GM18909 (cell line): ENCODE results near the gene BECN2.

ENCODE experiments used
- ATAC-seq: cut with Tn5 transposase; IDR thresholded peaks from one replicate; pipeline ENCODE4 v1.9.1; 2021; ENCODE audit warnings: mild to moderate bottlenecking; ENCODE audit not compliant: unreplicated experiment, poor library complexity

The BECN2 gene, protein sequence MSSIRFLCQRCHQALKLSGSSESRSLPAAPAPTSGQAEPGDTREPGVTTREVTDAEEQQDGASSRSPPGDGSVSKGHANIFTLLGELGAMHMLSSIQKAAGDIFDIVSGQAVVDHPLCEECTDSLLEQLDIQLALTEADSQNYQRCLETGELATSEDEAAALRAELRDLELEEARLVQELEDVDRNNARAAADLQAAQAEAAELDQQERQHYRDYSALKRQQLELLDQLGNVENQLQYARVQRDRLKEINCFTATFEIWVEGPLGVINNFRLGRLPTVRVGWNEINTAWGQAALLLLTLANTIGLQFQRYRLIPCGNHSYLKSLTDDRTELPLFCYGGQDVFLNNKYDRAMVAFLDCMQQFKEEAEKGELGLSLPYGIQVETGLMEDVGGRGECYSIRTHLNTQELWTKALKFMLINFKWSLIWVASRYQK

DNA sequence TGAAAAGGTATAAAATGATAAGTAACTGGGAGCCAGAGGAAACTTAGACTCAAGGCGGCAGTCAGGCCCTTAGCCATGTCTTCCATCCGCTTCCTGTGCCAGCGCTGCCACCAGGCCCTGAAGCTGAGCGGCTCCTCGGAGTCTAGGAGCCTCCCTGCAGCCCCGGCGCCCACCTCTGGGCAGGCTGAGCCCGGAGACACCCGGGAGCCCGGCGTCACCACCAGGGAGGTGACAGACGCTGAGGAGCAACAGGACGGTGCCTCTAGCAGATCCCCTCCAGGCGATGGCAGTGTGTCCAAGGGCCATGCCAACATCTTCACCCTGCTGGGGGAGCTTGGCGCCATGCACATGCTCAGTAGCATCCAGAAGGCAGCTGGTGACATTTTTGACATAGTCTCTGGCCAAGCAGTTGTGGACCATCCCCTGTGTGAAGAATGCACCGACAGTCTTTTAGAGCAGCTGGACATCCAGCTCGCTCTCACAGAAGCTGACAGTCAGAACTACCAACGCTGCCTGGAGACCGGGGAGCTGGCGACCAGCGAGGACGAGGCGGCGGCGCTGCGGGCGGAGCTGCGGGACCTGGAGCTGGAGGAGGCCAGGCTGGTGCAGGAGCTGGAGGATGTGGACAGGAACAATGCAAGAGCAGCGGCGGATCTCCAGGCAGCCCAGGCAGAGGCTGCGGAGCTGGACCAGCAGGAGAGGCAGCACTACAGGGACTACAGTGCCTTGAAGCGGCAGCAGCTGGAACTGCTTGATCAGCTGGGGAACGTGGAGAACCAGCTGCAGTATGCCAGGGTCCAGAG, at the start of gene BECN2:
BECN2 (plus strand) TSS at position 76 of the 803 bp plus-strand sequence; CDS start at position 76, 0 bp downstream.
- ATAC-seq: no peak

DNA sequence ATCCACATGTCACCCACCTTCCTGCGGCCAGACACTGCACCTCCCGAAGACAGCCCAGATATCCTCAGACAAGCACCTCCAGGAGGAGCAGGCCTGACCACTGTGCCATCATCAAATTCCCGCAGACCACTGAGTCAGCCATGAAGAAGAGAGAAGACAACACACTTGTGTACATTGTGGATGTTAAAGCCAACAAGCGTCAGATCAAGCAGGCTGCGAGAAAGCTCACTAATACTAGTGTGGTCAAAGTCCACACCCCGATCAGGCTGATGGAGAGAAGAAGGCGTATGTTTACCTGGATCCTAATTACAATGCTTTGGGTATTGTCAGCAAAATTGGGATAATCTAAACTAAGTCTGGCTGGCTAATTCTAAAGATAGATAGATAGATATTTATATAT, 41.4 kb upstream of the BECN2 start:
- no peak for ATAC-seq

DNA sequence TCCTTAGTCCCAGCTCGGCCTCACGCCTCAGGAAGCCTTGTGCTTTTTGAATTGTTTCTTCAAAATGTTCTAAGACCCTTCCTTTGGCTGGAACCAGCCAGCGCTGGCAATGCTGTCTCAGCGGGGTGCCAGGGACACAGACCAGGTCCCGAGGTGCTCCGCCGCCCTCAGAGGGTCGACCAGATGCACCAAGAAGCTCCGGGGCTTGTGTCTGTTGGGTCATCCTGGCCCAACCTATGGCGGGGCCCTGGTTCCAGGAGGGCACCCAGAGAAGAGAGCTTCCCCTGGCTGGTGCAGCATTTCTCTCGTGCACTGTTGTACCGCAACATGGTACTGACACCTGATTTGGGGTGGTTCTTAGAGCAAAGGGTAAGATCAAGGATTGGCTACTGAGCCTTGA, 40.1 kb upstream of the BECN2 start:
- ATAC-seq: no peak

DNA sequence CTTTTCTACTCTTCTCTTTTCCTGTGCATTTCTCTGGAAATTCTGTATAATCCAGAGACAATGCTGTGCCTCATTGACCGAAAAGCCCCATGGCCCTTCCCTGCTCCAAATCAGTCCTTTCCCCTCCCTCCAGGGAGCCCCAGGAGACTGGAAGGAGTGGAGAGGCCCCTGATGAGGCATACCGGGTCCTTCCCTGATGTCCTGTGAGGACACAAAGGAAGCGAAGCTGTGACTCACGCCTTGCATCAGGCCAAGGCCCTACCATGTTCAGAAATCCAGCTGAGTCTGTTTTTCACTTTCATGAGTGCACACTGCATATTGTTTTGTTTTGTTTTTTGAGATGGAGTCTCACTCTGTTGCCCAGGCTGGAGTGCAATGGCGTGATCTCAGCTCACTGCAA, 38.7 kb upstream of the BECN2 start:
- no peak for ATAC-seq

DNA sequence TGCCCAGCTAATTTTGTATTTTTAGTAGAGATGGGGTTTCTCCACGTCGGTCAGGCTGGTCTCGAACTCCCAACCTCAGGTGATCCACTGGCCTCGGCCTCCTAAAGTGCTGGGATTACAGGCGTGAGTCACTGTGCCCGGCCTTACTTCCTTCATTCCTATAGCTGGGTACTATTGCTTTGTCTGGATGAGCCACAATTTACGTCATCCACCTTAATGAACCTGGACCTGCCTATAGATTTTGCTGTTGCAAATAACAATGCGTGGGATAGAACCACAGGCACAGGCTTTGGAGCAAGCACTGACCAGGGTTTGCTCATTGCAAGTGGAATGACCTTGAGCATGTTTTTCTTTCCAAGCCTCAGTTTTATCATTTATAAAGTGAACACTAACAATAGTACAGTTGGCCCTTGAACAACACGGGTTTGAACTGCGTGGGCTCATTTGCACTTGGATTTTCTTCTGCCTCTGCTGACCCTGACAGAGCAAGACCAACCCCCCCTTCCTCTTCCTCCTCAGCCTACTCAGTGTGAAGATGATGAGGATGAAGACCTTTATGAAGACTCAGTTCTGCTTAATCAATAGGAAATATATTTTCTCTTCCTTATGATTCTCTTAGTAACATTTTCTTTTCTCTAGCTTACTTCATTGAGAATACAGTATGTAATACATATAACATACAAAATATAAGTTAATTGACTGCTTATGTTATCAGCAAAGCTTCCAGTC, 33.3 kb upstream of the BECN2 start:
- no peak for ATAC-seq

DNA sequence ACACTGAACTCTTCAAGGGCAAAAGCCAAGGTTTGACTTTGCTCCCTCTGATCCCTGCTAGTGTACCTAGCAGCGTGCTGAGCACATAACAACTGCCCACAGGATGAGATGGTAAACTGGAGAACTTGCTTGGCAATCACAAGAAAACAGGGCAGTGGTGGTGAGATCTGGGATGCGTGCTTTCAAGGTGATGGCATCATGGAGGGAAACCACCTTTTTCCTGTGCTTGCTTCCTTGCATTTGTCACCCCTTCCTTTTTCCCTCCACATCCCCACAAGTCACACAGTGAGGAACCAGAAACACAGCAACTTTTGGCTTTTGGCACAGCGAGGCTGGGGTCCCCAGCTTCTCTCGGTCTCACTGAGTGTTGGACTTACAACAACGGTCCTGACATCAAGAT, 31.4 kb upstream of the BECN2 start:
- ATAC-seq: no peak

DNA sequence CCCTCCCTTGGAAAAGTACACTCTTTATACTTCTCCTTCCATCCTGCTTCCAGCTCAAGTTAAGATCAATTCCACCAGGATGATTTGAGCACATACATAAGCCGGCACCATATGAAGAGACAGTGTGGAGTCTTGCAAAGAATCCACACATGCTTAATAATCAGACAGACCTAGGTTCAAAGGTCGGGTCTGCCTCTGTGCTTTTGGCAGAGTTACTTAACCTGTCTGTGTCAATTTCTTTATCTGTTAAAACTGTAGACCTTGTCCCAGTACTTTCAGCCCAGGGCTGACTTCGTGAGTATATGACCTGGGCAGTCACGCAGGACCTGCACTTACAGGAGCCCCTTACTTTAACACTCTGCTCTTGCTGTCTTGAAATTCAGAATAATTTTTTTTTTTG, 30.2 kb upstream of the BECN2 start:
- ATAC-seq: no peak

DNA sequence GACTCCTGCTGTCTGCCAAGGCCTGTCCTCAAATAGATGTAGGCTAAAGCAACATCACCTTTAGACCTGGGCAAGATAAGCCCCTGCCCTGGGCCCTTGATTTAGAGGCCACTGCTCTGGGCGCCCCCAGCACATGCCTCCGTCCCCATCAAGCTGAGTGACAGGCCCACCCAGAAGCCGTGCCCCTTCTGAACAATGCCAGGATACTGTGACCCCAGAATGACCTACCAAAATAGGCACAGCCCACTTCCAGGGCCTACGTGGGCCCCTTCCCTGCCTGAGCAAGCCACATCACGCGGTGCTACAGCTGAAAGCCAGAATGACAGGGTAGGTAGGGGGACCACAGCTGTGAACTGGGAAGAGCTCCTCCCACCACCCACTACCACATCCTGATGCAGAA, 24.7 kb upstream of the BECN2 start:
- no peak for ATAC-seq

DNA sequence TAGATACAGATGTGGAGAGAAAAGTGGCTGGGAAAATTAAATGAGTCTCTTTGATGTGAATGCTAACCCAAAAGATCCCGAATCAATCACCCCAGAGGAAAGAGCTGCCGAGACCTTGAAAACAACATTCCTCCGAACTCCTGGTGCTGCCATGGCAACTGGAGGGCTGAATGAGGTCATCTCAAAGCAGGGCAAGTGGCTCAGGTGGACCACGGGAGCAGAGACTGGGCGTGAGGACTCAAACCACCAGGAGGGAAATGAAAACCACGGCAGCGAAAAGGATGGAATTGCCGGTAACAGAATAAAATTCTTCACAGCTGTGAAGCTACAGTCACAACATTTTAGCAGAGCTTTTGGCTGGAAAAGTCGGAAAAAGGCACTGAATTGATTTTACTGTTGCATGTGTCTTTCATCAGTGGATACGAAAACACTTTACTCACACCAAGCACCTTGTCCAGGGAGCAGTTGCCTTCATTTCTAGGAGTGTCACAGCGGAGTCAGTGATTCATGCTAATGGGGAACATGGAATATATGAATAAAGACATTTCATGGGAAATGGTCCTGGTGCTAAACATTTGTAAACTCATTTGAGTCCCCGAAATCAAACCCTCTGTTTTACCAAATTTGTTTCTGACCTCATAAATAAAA, 23.2 kb upstream of the BECN2 start:
- ATAC-seq: no peak

DNA sequence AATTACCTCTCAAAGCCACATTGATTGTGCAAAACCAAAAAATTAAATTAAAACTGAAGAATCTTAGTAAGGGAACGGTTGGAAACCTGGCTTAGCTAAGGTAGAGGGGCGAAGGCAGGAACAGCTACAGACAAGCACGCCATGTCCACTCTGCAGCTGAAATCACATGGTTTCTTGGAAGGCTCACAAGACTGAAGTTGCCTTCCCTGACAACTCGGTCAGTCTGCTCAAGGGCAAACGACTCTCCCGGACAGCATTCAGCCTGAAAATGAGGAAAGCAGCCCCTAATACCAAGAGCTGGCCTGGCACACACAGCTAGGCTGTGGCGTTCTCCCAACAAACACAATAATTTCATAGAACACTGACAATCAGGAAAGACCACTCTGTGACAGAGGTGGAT, 22.7 kb upstream of the BECN2 start:
- no peak for ATAC-seq

DNA sequence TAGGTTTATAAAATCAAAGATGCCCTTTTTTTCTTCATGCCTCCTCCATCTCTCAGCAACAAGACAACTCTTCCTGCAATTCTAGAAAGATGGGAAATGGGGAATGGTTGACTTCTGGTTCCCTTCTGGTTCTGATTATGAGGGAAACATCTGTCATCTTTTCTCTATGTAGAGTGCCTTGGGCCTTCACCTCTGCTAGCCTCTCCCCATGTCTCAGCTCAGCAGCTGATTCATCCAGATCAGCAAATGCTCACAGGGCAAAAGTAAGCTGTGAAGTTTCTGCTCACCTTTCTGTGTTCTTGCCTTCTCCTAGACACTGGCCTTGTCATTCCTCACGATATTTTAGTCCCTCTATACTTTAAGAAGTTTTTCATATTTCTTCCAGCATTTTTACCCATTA, 17.8 kb upstream of the BECN2 start:
- no peak for ATAC-seq

DNA sequence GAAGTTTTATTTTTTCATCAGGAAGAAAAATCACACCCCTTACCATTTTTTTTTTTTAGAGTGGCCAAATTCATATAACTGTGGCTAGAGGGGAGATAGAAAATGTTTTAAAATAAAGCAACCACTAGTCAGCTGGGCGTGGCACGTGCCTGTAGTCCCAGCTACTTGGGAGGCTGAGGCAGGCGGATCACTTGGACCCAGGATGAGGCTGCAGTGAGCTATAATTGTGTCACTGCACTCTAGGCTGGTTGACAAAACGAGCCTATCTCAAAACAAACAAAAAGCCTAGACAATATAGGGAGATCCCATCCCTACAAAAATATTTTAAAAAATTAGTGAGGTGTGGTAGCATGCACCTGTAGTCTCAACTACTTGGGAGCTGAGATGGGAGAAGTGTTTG, 14.8 kb upstream of the BECN2 start:
- no peak for ATAC-seq

DNA sequence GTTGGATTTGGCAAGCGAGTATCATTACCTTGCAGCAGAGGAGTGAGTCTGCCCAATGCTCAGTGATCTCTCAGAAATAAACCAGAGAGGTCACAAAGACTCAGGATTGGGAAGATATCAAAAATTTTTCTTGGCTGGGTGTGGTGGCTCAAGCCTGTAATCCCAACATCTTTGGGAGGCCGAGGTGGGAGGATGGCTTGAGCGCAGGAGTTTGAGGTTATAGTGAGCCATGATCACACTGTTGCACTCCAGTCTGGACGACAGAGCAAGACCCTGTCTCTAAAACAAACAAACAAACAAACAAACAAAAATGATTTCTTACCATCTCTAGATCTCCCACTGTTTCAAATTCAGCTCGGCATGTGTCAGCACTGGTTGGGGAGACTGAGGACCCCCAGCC, 13.3 kb upstream of the BECN2 start:
- no peak for ATAC-seq

DNA sequence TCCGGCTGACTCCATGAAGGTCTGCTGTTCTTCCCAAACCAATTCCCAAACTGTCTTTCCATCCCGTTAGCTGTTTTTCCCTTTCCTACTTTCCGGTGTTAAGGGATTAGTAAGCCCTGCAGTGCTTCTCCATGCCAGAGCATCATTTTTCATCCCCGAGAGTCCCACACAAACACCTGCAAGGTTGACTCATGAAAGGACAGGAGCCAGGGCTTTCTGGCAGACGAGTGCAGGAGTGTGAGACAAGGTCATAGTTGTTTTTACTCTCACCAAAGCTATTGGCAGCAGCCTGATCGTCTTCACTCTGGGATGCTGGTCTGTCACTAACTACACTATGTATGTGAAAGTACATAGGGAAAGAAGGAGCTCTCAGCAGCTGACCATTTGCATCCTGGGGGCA, 10.2 kb upstream of the BECN2 start:
- ATAC-seq: no peak

DNA sequence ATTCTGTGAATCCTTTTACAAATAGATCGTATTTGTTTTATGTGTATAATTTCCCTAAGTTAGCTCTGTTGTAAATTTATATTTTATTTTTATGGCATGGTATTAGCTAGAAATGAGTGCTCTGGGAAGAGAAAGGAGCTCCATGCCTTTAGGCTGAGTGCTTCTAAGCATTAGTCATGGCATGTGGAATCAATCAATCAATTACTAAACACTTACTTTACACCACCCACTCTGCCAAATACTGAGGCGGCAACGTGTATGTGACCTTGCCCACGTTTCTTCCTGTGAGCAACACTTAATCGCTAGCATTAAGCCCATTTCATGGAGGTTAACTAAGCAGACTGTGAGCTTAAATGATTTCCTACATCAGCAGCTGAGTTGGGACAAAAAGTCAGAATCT, 7.2 kb upstream of the BECN2 start:
- no peak for ATAC-seq

DNA sequence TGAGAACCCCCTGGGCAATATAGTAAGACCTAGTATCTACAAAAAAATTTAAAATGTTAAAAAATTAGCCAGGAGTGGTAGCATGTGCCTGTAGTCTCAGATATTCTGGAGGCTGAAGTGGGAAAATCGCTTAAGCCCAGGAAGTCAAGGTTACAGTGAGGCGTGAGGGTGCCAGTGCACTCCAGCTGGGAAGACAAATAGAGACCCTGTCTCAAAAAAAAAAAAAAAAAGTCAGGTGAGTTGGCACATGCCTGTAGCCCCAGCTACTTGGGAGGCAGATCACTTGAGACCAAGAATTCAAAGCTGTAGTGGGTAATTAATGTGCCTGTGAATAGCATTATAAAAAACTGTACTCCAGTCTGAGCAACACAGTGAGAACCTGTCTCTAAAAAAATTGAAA, 4.6 kb downstream of the BECN2 start:
- ATAC-seq: no peak

DNA sequence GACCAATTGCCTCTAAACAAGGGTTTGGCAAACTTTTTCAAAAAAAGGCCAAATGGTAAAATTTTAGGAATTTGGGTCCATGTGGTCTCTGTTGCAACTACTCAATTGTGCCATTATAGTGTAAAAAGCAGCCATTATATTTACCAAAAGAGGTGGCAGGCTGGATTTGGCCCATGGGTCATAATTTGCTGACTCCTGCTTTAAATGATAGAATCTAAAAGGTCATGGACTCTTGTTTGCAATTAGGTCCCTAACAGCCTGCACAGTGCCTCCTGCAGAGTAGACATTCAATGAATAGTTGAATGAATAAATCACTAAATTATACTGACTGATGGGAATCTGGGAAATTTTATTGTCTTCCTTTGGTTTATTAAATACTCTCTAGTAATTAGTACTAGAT, 6.2 kb downstream of the BECN2 start:
- ATAC-seq: no peak

DNA sequence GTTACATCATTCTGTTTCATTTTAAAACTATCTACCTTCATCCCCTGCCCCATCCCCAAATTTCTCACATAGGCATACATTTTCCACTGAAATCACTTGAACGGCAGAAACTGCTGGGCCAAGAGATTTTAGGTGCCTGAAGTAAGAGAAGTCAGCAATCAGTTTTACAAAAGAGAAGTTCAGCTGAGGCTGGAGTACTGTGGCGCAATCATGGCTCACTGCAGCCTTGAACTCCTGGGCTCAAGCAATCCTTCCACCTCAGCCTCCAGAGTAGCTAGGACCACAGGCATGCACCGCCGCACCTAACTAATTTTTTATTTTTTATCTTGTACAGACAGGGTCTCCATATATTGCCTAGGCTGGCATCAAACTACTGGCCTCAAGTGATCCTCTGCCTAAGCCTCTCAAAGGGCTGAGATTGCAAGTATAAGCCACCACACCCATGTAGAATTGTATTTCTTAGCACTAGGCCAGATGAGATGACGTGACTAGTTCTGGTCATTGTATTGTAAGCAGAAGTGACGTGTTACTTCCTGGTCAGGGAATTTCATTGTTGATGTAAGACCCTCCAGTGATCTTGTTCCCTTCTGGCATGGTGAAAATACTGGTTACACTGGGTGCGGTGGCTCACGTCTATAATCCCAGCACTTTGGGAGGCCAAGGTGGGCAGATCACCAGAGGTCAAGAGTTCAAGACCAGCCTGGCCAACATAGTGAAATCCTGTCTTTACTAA, 7.1 kb downstream of the BECN2 start:
- ATAC-seq: no peak

DNA sequence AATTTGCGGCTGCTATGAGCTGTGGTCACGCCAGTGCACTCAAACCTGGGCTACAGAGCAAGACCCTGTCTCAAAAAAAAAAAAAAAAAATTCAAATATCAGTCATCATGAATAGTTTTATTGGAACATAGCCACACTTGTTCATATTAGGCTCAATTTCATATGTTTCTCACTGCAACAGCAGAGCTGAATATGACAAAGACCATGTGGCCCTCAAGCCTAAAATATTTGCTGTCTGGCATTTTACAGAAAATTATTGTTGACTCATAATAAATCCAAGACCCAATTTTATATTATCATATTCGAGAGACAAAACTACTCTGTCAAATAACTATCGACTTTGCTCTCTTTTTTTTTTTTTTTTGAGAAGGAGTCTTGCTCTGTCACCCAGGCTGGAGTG, 11.0 kb downstream of the BECN2 start:
- ATAC-seq: no peak
